Stimulated activated CD4-positive, alpha-beta T cell treated with anti-CD3 and anti-CD28 coated beads, Interleukin-15, amount 100 ng/mL, for 48 hours (primary cell): ENCODE data around the gene USH1C.

ENCODE experiments used
- DNase-seq, 2 donors: peaks; one replicate each; pipeline ENCODE4 v3.0.0-alpha.2; 2020; ENCODE audit warnings: low read depth in 2 of 2

USH1C gene

DNA sequence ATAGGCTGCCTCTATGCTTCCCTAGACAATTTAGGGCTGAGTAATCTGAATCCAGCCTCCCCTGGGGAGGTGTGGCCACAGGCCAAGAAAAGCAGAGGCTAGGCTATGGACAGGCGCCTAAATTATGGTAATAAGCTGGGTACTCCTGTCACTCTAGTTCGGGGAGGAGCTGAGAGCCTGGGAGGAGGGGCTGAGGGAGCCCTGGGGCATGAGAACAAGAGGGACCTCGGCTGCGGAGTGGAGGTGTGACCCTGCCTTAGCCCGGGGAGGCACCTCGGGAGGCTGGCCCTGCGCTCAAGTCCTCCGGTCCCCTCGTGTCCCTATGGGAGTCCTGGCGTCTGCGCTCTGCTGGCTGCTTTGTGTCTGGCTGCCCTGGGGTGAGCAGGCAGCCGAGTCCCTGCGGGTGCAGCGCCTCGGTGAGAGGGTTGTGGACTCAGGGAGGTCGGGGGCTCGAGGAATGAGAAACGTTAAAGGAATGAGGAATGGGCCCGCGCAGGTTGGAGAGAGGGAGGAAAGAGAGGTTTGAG is 2.9 kb upstream of the USH1C start, which contains the start of gene OTOG:
TSS of gene OTOG (plus strand) at position 209 of the 527 bp plus-strand sequence. CDS start at position 323, 114 bp downstream.
- DNase-seq: no peak

DNA sequence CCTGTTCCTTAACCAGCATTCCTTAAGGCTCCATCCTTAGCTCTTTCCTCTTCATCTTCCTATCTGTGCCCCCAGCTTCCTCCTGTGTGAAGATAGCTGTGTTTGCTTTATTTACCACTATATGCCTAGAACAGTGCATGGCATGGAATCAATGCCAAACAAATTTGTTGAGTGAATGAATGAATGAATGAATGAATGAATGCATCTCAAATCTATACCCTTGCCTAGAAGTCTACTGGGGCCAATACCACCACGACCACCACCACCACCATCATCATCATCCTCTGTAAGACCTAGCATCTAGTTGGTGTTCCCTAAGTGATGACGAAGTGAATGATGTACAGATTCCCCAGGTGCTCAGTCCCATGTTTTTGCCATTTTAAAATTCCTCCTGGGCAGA is 2.0 kb upstream of the USH1C start:
- no peak for DNase-seq

DNA sequence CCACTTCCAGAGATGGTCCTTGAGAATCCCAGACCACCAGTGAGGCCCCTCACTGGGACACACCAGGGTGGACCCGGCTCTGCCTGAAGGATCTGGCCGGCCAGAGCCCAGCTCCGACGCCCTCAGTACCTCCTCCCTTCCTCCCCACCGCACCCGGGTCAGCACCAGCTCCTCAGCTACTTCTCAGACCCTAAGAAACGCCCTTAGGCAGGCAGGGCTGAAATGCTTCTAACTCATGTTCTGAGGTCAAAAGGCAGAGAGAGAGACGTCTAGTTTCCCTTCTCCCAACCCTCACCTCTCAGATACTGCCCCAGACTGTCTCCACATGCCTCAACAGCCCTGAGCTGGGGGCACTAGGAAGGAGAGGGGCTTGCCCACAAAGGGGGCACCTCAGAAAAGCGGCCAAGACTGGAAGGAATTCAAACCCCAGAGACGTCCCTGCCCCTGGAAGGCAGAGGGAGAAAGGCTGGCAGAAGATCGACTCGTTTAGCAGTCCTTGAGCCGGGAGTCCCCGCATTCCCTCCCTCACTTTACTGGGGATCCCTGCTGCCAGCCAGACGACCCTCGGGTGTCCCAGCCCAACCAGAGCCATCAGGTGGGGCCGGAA is 539 bp downstream of the USH1C start:
- no peak for DNase-seq

DNA sequence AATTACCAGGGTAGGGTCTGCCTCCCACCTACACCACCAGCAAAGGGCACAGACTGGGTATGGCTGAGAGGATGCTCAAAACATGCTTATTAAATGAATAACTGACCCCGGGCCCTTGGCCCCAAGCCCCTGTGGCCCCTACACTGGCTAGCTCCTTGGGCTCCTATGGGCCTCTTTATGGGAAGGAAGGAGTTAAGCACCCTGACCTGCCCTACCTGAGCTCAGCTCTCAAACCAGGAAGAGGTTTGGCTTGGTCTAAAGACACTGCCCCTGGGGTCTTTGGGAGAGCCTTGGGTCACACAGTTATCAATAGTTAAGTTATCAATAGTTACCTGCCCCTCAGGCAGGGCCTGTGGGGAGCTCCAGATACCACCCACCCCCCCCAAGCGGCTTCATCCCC is 1.2 kb downstream of the USH1C start:
- DNase-seq: no peak

DNA sequence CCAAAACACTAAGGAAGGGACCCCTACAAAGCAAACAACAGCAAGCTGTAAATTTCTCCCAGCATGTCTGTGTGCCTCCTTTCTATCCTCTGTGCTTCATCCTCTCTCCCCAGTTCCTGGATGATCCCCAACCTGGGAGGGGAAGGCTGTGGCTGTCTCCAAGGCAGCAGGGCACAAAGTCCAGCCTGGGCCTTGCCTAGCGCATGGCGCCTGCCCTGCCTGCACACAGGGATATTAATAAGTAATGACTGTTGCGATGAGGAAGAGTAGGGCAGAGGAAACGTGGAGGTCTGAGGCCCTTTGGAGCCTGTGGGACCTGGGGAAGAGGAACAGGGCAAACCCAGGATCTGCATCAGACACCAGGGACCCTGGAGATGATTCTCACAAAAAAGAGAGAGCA is 2.0 kb downstream of the USH1C start:
- no peak for DNase-seq

DNA sequence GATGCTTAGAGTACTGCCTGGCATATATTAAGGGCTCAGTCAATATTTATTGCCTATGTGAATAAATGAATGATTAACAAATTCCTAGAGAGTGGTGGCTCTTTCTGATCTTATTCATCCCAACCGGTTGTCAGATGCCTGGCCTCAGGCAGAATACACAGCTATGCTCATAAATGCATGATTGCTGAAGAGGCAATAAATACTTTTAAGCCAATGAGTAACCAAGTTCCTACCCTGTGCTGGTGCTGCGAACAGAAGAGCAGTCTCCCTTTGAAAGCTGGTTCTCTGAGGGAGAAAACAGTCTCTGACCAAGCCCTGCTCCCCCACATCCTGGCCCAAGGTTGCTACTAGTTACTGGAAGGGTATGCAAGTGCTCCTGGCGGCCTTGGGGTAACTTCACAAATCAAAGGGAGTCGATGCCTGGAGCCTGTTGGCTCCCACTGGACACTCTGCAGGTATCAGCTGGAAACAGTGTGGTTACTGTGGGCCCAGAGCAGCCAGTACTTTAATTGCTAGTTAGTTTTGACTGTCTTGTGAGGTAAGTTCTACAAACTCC is 2.8 kb downstream of the USH1C start:
- DNase-seq: no peak

DNA sequence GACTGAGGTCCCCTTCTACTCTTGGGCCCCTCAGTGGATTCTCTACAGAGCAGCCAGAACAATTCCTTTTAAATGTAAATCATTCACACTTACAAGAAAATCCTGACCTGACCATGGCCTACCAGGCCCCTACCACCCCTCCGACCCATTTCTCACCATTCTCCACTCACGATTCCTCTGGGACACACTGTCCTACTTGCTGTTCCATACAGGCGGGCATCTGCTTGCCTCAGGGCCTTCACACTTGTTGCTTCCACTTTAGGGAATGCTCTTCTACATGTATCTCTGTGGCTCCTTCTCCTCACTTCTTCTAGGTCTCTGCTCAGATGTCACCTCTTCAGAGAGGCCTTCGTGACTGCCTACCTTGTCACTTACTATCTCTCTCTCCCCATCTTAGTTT is 3.4 kb downstream of the USH1C start:
- no peak for DNase-seq

DNA sequence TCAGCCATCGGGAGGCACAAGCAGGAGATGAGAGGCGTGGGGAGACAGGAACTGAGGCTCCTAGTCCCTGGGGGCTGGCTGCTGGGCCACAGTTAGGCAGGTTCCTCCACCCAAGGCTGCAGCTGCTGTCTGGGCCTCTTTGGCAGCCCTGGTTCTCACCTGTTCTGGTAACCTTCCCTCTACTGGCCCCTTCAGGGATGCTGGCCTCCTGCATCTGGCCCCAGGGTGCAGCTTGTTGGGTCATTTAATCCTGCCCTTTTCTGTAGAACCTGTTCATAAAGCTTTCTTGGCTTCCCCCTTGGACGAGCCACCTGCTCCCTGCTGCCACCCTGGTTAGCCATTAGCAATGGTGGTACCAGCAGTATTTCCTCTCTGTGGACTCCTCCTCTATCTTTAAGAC is 5.5 kb downstream of the USH1C start:
- no peak for DNase-seq

DNA sequence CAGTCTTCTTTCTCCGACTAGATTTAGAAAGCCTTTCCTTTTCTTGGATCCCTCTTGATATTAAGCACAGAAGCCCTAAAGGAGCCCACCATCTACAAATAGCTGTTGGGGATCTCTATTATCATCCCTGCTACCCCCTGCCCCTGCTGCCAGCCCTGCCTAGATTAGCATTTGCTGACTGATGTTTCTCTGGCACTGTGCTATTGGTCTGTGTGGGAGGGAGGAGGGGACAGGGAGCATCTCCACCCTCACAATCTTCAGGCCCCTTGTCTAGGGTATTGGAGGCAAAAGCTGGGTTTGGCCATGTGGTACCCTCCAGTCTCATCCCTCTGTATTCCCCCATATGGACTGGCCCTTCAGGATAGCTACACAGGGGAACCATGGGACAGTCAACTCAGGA is 6.2 kb downstream of the USH1C start:
- DNase-seq: no peak

DNA sequence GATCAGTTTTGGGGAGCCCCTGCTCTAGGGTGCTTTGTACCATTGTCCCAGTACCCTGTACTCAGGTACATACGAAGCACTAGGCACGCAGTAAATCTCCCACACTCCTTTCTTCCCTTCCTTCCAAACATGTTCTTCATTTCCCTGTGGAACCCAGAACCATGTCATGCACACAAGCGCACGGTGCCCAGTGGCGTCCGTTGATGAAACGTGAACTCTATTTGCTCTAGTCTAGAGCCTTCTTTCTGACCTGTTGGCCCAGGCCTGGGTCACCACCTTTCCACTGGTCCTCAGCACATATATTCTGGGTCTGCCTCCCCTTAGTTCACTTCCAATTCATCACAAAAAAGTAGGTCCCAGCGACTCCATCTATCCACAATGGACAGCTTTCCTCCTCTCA is 7.0 kb downstream of the USH1C start:
- DNase-seq: no peak

DNA sequence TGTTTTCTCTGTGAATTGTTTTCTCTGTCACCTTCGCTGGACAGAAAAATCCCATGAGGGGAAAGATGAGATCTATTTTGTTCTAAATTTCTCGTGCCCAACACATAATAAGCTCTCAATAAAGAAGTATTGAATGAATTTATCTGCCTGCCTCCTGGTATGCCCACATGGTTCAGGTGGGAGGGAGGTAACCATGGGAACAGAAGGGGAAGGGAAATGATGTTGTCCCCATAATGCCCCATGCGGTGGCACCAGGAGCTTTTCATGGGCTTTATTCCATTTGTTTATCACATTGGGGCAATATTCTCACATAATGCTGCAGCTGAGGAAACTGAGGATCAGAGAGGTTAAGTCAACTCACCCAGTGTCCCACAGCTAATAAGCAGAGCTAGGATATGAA is 8.7 kb downstream of the USH1C start:
- DNase-seq: no peak

DNA sequence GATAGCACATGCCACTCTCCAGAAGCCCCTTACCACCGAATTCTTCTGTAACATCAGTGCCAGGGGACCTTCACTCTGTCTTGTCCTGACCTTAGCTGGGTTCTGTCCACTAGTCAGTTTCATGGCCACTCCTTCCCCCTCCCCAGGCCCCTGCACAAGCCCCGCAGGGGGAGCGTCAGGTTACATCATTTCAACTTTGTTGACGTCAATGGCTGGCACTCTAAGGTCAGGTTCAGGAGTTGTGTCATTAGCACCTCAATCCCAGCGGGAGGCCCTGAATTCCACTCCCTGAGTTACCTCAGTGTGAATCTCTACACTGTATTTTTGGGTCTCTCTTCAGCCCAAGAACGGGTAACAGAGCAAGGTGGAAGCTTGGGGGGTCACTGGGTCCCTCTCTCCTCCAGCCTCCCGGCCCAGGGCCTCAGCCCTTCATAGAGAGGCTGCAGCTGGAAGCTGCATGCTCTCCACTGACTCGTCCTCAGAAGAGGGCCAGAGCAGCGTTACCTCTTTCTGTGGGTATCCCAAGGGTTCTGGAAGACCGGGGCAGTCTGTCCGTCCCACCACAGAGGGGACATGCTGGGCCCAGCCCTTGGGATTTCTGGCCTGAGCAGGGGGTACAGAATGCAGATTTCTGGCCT is 10.3 kb downstream of the USH1C start:
- no peak for DNase-seq

DNA sequence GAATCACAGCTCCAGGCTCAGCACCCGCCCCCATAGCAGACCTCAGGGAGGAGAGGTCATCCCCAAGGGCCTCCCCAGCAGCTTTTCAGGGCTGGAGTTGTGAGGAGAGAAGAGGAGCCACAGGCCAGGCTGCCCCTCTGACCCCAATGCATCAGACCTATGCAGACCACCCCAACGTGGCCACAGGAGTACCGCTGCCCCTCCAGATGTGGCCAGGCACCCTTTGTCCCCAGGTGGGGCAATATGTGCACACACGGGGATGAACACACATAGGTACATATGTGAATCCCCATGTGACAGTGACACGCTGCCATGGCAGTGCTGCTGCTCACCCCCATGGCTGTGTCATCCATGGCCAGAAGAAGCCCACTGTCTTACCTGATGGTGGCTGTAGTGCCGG is 10.9 kb downstream of the USH1C start:
- no peak for DNase-seq

DNA sequence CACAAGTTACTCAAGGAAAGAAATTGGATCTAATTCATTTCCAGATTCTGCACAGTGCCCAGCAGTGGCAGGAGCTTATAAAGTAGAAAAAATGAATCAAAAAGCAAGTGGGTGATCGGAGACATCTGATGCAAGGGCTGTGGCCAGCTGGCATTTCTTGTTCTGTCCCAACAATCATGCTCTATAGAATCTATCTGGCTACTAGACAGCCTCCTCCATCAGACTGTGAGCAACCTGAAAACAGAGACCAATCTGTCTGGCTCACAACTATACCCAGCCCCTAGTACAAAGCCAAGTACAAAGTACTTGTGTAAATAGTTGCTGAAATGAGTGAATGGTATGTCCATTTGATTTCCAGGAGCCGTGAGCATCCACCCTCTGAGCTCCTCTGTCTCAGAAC is 11.4 kb downstream of the USH1C start:
- DNase-seq: no peak

DNA sequence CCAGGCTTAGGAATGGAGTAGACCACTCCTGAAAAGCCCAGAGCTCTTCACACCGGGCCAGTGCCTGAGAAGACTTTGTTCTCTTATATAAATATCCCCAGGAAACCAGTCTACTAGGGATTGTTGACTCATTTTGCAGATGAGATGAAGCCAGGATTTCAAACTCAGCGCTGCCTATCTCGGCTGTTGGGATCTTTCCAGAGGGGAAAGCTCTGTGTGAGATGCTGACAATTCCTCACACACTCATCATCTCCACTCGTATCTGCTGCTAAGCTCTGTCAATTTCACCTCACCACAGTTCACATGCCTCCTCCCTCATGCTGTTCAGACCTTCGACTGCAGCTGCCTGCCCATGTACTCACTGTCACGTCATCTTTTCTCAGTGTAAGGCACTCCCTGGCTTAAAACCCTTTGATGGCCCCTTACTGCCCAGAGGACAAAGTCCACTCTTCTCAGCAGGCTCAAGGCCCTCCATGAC is 12.5 kb downstream of the USH1C start:
- DNase-seq: no peak

DNA sequence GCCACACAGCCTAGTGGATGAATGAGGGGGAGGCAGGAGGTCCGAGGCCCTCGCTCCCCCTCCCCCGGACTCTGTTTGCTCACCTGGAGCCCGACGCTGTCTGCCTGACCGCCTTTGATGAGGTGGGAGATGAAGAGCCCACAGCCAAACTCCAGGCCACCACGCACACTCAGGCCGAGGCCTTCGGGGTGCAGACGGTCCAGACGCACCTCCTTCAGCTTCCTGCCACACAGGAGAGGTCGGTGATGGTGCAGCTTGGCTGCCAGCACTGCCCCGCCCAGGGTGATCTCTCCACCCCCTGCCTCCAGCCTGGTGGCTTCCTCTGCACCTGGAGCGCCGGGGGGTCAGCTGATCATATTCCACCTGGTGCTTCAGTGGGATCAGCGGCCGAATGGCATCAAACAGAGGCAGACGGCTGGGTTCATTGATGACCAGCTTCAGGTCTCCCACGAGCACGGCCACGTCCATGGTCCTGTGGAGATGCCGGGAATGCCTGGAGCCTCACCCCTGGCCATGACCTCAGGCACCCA is 13.1 kb downstream of the USH1C start:
- no peak for DNase-seq

DNA sequence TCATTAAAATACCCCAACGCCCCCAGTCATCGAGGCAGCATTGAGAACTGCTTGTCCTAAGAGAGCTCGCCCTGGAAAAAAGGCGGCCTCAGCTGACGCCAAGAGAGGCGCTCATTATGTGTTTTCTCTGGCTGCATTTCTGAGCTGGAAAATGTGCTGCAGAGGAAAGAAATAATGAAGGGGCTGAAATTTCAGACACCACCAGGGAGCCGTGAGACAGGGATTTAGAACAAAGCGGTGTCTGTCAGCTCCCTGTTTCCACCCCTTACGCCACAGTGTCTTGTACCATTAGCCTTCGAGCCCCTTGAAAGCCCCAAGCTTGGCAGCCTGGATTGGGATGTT is 14.4 kb downstream of the USH1C start:
- no peak for DNase-seq

DNA sequence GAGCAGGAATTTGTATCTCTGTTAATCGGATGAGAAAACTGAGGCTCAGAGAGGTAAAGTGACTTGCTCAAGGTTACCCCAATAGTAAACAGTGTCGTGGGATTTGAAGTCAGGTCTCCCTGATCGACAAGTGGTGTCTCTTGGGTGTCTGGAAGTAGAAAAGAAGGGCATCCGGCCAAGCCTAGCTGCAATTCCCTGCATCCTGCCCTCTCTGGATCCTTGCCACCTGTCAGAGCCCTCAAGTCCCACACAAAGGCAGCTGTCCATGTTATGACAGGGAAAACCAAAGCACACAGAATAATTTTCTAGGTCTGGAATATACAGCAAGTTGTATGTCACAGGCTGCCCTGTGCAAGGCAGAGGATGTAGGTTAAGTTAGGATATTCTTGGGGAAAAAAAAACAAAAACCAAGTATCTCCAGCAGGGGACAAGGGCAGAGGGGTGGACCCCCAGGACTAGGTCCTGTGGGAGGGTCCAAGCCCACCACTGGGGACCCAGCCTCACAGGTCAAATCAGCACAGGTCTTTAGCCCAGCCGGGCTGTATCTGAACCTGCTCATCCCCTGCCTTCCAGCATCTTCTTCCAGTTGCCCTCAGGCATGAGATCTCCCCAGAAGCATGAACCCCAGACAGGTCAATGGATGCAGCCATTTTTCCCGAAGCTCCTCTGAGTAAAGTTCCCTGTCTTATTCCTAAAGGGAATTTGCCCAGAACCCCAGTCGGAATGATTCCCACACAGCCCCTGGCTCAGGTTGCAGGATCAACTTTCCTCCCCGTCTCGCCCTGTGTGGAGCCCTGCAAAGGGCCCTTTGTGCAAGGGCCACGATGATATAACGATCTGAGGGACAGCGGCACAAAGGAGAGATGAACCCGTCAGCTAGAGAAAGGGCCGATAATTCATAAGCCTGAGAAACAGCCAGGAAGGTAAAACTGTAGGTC is 15.0 kb downstream of the USH1C start:
- DNase-seq: no peak

DNA sequence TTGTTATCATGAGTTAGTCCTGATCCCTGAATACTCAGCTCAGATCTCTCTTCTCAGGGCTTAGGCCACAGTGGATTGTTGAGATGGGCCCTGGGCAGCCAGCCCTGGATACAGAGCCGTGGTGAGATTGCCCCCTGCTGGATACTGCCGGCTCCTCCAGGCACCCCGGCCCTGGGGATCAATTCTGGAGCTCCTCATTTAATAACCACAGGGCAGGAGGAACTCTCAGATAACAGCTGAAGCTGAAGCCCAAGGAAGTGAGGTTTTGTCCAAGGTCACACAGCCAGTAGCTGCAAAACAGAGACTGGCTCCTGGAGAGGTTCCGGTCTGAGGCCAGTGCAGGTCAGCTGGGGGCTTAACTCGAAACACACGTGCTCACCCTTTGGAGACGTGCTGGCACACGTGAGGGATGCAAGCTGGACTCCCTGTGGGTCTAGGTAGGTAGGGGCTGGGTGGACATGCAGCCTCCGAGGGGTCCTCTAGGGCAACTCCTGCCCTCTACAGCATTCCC is 16.0 kb downstream of the USH1C start:
- peak; percentile 24 to 40 for DNase-seq

DNA sequence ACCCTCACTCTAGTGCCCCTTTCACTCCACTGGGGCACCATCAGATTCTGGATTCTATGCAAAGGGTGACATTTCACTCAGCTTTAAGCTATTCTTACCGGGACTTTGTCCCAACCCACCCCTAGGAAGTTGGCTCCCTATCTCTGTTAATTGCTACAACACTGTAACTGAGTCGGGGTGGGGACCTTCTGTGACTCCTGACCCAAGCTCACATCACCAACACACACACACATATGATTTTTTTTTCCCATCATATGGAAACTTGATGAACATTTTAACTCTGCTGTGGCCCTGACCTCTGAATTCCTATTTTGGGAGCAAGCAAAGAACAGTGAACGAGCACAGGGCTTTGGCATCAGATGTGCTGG is 16.6 kb downstream of the USH1C start:
- no peak for DNase-seq

DNA sequence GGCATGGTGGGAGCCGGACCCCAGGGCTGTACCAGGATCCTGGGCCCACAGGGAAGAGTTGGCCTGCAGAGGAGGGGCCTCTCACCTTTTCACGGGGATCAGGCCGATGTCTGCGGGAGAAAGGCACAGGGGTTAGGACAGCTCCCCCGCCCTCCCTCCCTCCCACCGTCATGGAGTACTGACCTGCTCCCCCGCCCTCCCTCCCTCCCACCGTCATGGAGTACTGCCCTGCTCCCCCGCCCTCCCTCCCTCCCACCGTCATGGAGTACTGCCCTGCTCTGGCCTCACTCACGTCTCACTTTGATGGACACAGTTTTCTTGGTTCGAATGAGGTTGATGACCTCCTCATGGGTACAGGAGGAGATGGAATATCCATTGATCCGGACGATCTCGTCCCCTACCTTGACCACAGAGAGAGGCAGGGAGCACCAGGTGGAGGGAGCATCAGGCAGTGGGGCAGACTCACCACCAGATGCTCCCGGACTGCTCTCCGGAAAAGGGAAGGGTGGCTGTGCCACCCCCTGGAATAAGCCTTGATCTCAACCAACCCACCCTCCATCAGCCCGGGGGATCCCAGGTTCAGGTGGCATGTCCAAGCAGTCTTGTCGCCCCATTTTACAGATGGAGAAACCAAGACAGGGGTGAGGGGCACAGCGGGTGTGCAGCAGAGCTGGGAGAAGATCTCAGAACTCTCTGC is 17.1 kb downstream of the USH1C start:
- DNase-seq: no peak
